Measurements from ENCODE around the gene MYO5A.

DNA sequence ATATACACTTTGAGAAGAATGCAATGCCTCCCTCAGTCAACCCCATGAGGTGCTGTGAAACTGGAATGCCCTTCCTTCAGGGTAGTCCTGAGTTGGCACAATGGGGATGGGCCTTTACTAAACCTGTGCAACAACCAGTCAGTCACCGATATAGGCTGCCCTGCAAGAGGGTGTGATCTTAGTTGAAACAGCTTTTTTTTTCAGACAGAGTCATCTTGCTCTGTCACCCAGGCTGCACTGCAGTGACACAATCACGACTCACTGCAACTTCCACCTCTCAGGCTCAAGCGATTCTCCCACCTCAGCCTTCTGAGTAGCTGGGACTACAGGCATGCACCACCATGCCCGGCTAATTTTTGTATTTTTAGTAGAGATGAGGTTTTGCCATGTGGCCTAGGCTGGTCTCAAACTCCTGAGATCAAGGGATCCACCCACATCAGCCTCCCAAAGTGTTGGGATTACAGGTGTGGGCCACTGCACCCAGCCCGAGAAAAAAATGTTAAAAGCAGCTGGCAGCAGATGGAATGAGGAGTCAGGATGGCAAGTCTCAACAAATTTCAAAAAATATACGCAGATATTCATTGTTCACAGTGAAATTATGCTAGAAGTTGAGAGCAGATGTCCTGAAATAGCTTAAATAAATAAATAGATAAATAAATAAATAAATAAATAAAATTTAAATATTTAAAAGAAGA lies 31.8 kb downstream of the MYO5A start:
- TF ChIP-seq SREBF1 (IDR thresholded peaks at IDR 0.05; ENCODE audit: low read length) (no peak), SRF (IDR thresholded peaks at IDR 0.05; ENCODE audit: low read depth in 2 of 2, low read length in 2 of 2) (no peak)
- TF ChIP-seq, protein P1, sequence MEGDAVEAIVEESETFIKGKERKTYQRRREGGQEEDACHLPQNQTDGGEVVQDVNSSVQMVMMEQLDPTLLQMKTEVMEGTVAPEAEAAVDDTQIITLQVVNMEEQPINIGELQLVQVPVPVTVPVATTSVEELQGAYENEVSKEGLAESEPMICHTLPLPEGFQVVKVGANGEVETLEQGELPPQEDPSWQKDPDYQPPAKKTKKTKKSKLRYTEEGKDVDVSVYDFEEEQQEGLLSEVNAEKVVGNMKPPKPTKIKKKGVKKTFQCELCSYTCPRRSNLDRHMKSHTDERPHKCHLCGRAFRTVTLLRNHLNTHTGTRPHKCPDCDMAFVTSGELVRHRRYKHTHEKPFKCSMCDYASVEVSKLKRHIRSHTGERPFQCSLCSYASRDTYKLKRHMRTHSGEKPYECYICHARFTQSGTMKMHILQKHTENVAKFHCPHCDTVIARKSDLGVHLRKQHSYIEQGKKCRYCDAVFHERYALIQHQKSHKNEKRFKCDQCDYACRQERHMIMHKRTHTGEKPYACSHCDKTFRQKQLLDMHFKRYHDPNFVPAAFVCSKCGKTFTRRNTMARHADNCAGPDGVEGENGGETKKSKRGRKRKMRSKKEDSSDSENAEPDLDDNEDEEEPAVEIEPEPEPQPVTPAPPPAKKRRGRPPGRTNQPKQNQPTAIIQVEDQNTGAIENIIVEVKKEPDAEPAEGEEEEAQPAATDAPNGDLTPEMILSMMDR (IDR thresholded peaks at IDR 0.05 in 2 of 3, conservative IDR thresholded peaks at IDR 0.05 in 1 of 3; ENCODE audit: control insufficient read depth in 2 of 3, extremely low read depth in 1 of 3, insufficient read depth in 1 of 3, low read depth in 3 of 3, low read length in 3 of 3), result no peak
